H1 (cell line): ENCODE results near the gene RAB36. TPM values are rescaled to one million over a fixed set of nuclear protein-coding genes. Genes with fewer than 3 reads are reported as not detected.

Experiments used
- CBX8 ChIP-seq: fragments of 300-800, 300-1000 bp; sonication (generic); IDR thresholded peaks from 2 replicates; pipeline ENCODE4 v1.7.1; 2016; ENCODE audit warnings: low read depth, low read length, borderline replicate concordance
- RXRA ChIP-seq: IDR thresholded peaks from 2 replicates; pipeline ENCODE4 v1.6.1; 2011; ENCODE audit warnings: low read depth, mild to moderate bottlenecking, low read length, moderate library complexity; ENCODE audit not compliant: insufficient read depth
- TAF7 ChIP-seq: optimal IDR thresholded peaks from 2 replicates; pipeline ENCODE3; 2011; ENCODE audit warnings: low read depth, mild to moderate bottlenecking, inconsistent platforms, low read length, moderate library complexity, borderline replicate concordance
- polyA plus RNA-seq, 7 experiments: library from polyadenylated mRNA; depleted of rRNA in 3 of 7; stranded (reverse) in 5 of 7; unstranded in 2 of 7; fragments of >200 nt in 5 of 7; fragments of 200-250 nt in 2 of 7; gene quantifications; 1 replicate in 5 of 7; 2 replicates in 1 of 7; 4 replicates in 1 of 7; pipeline versions ENCODE4 v1.2.1 to v1.2.3, GENCODE V29; 2011 to 2013; ENCODE audit warnings: missing spikeins in 2 of 7, mixed read lengths in 2 of 7
- total RNA-seq: library from RNA; stranded (reverse); fragmentation: NEBNext Ultra II Directional; extraction: Animal tissue kit (Norgen Biotek cat#: 25700); gene quantifications from 2 replicates; pipeline ENCODE4 v1.2.1, GENCODE V29; 2021
- TF ChIP-seq, protein P1 (sequence below): IDR thresholded peaks from 2 replicates; pipeline ENCODE4 v1.6.1; 2011; ENCODE audit warnings: low read length, improper control_type of control experiment

Gene RAB36
- total and polyA plus RNA-seq, 2 of the 8 experiments (the other 6 are each of a cell fraction or from before 2014, with no cell fraction given), result 1.0 to 1.5 TPM

DNA sequence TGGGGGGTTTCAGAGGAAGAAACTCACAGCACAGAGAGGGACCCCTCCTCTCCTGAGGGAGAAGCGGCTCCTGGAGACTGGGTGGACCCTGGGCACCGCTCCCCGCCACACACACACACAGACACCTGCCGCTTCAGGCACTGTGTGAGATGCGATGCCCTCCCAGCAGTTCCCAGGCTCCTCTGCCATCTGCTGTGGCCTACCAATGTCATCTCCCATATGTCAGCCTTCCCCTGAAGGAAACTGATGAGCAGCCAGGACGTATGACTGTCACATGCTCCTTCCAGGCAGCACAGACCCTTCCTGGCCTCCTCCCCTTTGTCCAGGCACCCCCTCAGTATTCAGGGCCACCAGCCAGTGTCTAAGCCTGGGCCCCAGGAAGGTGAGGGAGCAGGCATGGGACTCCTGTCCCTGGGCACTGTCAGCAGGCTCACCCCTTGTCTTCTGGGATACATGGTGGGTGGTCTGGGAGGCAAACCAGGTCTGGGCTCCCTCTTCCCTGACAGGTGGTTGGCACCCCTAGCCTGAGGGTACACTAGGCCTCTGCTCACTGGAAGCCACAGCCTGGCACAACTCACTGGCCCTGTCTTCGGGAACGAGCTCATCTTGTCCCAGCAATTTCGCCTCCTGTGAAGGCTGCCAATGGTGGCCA is 23.2 kb downstream of the RAB36 start (continued):
- TF ChIP-seq, protein P1, sequence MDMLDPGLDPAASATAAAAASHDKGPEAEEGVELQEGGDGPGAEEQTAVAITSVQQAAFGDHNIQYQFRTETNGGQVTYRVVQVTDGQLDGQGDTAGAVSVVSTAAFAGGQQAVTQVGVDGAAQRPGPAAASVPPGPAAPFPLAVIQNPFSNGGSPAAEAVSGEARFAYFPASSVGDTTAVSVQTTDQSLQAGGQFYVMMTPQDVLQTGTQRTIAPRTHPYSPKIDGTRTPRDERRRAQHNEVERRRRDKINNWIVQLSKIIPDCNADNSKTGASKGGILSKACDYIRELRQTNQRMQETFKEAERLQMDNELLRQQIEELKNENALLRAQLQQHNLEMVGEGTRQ, result no peak
- no peak for TF ChIP-seq RXRA
- no peak for TF ChIP-seq CBX8
- no peak for TF ChIP-seq TAF7
